ENCODE data around the gene KMO. TPM values are rescaled to one million over a fixed set of nuclear protein-coding genes. Genes with fewer than 3 reads are reported as not detected.

Gene KMO
- total and polyA plus RNA-seq, 2 donors (not counting 3 experiments of a cell fraction or from before 2014, with no cell fraction given) = not detected

DNA sequence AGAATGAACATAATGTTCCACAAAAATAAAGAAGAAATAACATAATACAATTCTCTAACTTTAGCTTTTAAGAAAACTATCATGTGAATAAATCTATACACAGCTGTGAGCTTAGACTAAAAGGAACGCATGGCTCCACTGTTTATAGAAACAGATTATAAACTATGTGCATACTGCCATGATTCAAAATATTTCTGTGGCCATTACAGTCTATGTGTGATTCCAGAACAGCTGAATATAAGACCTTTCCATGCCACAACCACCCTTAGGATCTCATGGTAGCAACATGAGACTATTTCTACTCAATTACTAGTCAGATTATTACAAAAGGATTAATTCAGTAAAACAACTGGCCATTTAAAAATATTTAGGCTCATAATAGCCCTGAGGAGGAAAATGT is 104.1 kb downstream of the KMO start:
- intact Hi-C loops (cut with micrococcal nuclease) = loop anchor here (10.0 kb wide), 1 partner anchor 281 kb away; the partner anchor contains the start of gene RGS7
- Histone ChIP-seq H3K4me2 (ENCODE audit: insufficient read depth, low read length) (no peak overlapping the region), H3K9ac (replicated peaks; ENCODE audit: extremely low read depth, insufficient read depth, low read length) (no peak overlapping the region), H3K9me1 (replicated peaks; ENCODE audit: control insufficient read depth, extremely low read depth, insufficient read depth, low read length) (no peaks in the 10 kb centered on the region), H3K4me1 (ENCODE audit: control insufficient read depth, extremely low read depth, insufficient read depth, low read length) (peaks cover 30% of the 10 kb centered on the region), H3K27ac (ENCODE audit: insufficient read depth, low read depth, low read length) (no peak overlapping the region), H3K36me3 (ENCODE audit: control insufficient read depth in 2 of 2, extremely low read depth in 1 of 2, insufficient read depth in 2 of 2, low read length in 2 of 2) (peaks cover 2 to 5% of the 10 kb centered on the region in 2 experiments), H4K20me1 (replicated peaks; ENCODE audit: control insufficient read depth, extremely low read depth, insufficient read depth, low read length) (peaks cover 4% of the 10 kb centered on the region), H3K27me3 (ENCODE audit: control insufficient read depth in 2 of 2, insufficient read depth in 2 of 2, low read length in 2 of 2) (no peaks in the 10 kb centered on the region), H3K4me3 (replicated peaks in 1 of 3; ENCODE audit: insufficient read depth in 1 of 3, low read depth in 1 of 3, low read length in 3 of 3) (no peak overlapping the region), H2AFZ (ENCODE audit: low read depth, low read length) (no peak overlapping the region), H3K9me3 (replicated peaks; ENCODE audit: control insufficient read depth, insufficient read depth, low read length) (no peaks in the 10 kb centered on the region), H3K79me2 (ENCODE audit: control insufficient read depth, insufficient read depth, low read length) (peaks cover 60% of the 10 kb centered on the region)
- TF ChIP-seq POLR2AphosphoS5 (IDR thresholded peaks at IDR 0.05; ENCODE audit: insufficient read depth, low read depth, low read length) = no peak
- no peak for TF ChIP-seq FOS (IDR thresholded peaks at IDR 0.05; ENCODE audit: borderline replicate concordance, insufficient read depth, low read length)
- TF ChIP-seq POLR2A (IDR thresholded peaks at IDR 0.05; ENCODE audit: low read depth, low read length) = no peak
- TF ChIP-seq EZH2 (IDR thresholded peaks at IDR 0.05; ENCODE audit: borderline replicate concordance, low read depth, low read length, severe bottlenecking) = no peak
- no peak for TF ChIP-seq GATA2 (IDR thresholded peaks at IDR 0.05; ENCODE audit: insufficient read depth, insufficient read length, low read depth, low read length)
- TF ChIP-seq MYC (IDR thresholded peaks at IDR 0.05; ENCODE audit: low read depth, low read length) = no peak
- TF ChIP-seq JUN (IDR thresholded peaks at IDR 0.05; ENCODE audit: borderline replicate concordance, insufficient read depth, insufficient read length, low read depth) = no peak
- TF ChIP-seq, protein P1, sequence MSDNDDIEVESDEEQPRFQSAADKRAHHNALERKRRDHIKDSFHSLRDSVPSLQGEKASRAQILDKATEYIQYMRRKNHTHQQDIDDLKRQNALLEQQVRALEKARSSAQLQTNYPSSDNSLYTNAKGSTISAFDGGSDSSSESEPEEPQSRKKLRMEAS (IDR thresholded peaks at IDR 0.05; ENCODE audit: insufficient read depth, insufficient read length) = no peak
- CTCF ChIA-PET = interaction anchor here (1.3 to 3.1 kb wide), 2 partner anchors 12 to 25 kb away, joined by 3 to 12 read pairs; no protein-coding TSS in a partner anchor
- FAIRE-seq (no peak), DNase-seq (ENCODE audit: low read depth, low spot score) (no peak)
- POLR2A ChIA-PET = no interaction called here
- dilution Hi-C loops (cut with MboI; ENCODE audit: extremely low pct_ligation_motif_present, low sequenced_read_pairs) = no loop called here
- BruUV-seq (replicated peaks) = no TSS peak

Data from endothelial cell of umbilical vein (primary cell).